G401.6 (cell line): ENCODE results near the gene CNGA1.
"Not testable (repeated sequence)": the region's sequence is repeated elsewhere in the genome, so short reads cannot be mapped to it uniquely, and the experiment has no call there.

Experiments
- FAIRE-seq: peaks from 2 replicates; lab custom pipeline; 2012; peaks lifted over from hg19 to GRCh38; lab: Jason Lieb, UNC

CNGA1 gene

DNA sequence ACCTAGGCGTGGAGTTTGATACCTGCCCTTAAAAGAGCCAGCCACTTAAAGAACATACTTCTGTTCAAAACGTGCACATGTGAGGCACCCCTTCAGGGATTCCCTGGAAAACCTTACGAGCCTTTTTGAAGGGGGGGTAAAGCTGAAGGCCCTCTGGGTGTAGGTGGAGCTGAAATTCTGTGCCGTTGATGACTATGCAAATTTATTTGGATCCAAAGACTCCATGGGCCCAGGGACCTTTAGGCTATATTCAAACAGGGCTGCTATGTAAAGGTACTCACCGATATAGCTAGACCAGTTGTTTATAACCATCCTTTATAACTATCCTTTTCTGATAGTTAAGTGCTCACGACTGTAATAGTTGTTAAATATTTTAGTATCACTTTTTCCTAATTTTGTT, 61.8 kb downstream of the CNGA1 start:
- FAIRE-seq = no peak

- FAIRE-seq = no peak
Observed at GRCh38 chr4:47954245-47954644, 62.2 kb downstream of the CNGA1 start.

DNA sequence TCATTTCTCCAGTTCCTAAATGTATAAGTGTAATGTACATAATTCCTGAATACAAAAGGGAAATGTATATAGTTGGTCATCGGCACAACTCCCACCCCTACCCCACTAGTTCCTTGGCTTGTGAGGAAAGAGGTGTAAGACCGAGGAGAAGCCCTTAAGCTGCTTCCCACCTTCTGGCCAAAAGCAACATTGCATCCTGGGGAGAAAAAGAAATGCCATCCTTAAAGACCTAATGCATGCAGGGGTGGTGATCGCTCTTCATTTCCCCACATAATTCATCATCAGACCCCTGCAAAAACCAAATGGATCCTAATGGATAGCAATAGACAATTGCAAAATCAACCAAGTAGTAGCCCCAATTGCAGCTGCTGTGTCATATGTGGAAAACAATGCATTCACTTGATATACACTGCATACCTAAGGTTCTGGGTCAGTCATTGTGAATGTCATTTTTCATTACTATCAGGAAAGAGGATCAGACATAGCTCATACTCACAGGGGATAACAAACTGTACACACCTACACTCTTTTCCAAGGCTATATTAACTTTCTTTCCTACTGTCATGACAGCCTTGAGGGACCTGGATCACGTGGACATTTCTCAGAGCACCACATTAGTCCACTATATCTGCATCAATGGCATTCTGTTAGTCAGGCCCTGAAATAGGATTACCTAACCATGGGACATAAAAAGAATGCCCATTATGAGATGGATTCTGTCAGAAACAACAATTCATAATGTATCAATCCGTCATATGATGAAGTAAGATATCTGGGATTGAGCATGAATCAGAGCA, 70.4 kb downstream of the CNGA1 start:
- FAIRE-seq = no peak

DNA sequence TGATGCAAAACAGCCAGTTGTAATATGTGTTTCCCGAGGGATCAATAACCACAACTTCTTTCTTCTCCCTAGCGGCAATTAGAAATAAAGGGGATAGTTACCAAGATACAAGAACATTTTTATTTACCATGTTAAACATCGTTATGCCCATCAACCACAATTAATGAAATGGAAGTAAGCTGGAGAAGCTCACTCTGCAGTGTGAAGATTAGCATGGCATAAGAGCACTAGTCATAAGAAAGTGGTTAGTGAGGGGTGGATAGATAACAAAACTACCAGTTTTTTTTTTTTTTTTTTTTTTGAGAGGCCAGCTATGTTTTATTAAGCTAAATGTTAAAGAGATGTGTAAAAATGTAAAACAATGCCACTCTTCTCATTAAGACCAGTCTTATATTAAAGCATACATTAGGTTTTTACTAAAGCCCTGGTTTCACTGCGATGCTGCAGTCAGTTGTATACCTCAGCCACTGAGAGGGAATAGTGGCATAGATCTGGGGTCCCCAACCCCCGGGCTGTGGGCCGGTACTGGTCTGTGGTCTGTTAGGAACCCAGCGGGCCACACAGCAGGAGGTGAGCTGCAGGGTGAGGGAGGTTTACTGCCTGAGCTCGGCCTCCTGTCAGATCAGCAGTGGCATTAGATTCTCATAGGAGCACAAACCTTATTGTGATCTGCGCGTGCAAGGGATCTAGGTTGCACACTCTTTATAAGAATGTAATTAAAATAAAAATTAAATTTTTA, 74.2 kb downstream of the CNGA1 start:
- no peak for FAIRE-seq

- FAIRE-seq = no peak
Observed at GRCh38 chr4:47939456-47939855, 77.0 kb downstream of the CNGA1 start.

GRCh38 chr4:47936336-47936735, 80.1 kb downstream of the CNGA1 start:
- no peak for FAIRE-seq

DNA sequence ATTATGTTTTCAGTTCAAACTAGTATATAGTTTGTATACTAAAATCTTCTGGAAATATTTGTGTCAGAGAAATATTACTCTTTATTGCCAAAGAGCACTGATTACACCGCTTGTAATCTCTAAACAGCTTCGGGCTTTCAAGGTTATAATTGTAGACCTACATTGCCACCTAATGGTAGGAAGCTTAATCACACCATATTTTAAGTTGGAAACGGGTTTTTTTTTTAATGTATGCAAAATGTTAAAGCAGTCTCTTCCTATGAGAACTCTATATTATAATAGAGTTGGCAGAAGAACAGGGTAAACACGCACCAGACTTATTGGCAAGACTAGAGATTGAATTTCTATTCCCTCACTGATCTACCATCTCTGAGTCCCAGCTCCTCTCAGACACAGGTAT, 82.6 kb downstream of the CNGA1 start:
- FAIRE-seq = peak; percentile 94

- no peak for FAIRE-seq
Observed at GRCh38 chr4:47930971-47931804, 85.3 kb downstream of the CNGA1 start.

- FAIRE-seq = no peak
Observed at GRCh38 chr4:47929682-47930201, 86.7 kb downstream of the CNGA1 start.

DNA sequence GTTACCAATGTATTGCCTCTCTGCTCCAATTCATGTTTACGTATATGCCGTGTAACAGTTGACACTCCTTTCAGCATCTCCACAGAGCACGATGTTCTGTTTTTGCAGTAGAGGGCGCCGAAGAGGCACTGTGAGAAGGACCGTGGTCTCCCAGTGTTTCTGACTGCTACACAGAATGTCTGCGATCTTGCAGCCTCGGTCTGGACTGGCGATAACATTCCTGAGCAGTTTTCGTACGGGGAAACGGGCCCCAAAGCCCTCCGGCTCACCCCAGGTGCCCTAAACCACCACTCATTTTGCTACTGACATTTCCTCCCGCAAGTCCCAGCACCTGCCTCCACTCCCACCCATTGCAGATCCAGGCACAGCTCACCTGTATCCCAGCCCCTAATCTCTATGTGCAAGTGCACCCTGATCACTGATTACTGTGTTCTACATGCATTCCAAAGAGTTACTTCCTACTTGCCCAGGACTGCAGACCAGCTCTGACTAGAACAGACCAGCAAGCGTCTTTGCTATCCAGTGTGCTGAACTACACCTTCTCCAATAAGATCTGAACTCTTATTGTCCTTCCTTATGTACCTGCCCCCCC, 89.7 kb downstream of the CNGA1 start:
- FAIRE-seq = peak; percentile 17

DNA sequence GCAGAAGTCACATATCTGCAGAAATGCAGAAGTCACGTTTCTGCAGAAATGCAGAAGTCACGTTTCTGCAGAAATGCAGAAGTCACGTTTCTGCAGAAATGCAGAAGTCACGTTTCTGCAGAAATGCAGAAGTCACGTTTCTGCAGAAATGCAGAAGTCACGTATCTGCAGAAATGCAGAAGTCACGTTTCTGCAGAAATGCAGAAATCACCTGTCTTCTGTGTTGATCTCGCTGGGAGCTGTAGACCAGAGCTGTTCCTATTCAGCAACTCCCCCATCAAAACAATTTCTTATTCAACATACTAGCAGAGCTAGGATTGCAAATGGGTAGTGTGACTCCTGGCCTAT, 93.2 kb downstream of the CNGA1 start:
- not testable (repeated sequence) for FAIRE-seq

- not testable (repeated sequence) for FAIRE-seq
Observed at GRCh38 chr4:47922436-47923260, 93.8 kb downstream of the CNGA1 start.

DNA sequence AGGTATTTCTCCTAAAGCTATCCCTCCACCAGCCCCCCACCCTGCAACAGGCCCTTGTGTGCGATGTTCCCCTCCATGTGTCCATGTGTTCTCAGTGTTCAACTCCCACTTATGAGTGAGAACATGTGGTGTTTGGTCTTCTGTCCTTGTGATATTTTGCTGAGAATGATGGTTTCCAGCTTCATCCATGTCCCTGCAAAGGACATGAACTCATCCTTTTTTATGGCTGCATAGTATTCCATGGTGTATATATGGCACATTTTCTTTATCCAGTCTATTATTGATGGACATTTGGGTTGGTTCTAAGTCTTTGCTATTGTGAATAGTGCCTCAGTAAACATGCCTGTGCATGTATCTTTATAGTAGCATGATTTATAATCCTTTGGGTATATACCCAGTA, 99.3 kb downstream of the CNGA1 start:
- FAIRE-seq = not testable (repeated sequence)

- no peak for FAIRE-seq
Observed at GRCh38 chr4:47915378-47915777, 101.1 kb downstream of the CNGA1 start.

- no peak for FAIRE-seq
Observed at GRCh38 chr4:47914926-47915237, 101.6 kb downstream of the CNGA1 start.

GRCh38 chr4:47914220-47914925, 102.1 kb downstream of the CNGA1 start, which contains the start of gene NFXL1:
Gene NFXL1, minus strand, starts transcription at chr4:47914583. Its CDS starts 380 bp downstream, at chr4:47914203.
- peak; percentile 17 for FAIRE-seq

GRCh38 chr4:47913861-47914219, 102.6 kb downstream of the CNGA1 start:
- FAIRE-seq = no peak

DNA sequence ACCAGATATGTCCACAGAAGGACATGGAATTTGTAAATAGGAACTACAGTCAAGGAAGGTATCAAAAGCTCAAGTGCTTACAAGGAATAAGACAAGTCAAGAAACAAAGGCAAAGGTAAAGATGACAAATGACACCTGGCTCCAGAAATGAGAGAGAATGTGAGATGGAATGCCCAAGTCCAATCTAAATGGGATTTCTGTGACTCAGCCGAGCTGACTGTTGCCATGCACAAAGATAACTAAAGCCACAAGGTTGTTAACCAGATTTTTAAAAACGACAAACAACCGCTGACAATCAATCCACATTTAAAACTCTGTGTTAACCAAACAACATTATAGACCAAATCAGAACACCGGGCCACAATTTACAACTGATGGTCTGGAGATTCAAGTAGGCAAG, 103.2 kb downstream of the CNGA1 start:
- no peak for FAIRE-seq

- no peak for FAIRE-seq
Observed at GRCh38 chr4:47907089-47907646, 109.3 kb downstream of the CNGA1 start.

DNA sequence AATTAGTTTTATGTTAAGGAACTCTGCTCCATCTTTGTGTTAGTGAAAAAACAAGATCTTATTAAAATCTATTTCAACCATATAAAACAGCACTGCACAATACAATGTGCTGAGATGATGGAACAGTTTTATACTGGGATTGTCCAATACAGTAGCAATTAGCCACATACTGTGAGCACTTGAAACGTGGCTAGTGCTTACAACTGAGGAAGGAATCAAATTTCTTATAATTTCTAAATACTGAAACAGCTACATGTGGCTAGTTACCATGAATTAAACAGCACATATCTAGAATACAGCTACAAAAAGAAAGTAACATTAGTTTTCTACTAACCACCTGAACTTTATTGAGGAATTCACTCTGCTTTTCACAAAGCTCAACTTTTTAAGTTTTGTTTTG, 116.8 kb downstream of the CNGA1 start:
- no peak for FAIRE-seq

GRCh38 chr4:47891928-47892327, 124.6 kb downstream of the CNGA1 start:
- no peak for FAIRE-seq
